Middle frontal gyrus (tissue), 1 donor: ENCODE data around the gene SLC19A1.

Experiments
- DNase-seq: peaks from one replicate; pipeline ENCODE4 v3.0.0-alpha.2; 2015; ENCODE audit warnings: low spot score; ENCODE audit errors: extremely low spot score

Gene SLC19A1

GRCh38 chr21:45545236-45545570 is 3.0 kb upstream of the SLC19A1 start:
- no peak for DNase-seq

DNA sequence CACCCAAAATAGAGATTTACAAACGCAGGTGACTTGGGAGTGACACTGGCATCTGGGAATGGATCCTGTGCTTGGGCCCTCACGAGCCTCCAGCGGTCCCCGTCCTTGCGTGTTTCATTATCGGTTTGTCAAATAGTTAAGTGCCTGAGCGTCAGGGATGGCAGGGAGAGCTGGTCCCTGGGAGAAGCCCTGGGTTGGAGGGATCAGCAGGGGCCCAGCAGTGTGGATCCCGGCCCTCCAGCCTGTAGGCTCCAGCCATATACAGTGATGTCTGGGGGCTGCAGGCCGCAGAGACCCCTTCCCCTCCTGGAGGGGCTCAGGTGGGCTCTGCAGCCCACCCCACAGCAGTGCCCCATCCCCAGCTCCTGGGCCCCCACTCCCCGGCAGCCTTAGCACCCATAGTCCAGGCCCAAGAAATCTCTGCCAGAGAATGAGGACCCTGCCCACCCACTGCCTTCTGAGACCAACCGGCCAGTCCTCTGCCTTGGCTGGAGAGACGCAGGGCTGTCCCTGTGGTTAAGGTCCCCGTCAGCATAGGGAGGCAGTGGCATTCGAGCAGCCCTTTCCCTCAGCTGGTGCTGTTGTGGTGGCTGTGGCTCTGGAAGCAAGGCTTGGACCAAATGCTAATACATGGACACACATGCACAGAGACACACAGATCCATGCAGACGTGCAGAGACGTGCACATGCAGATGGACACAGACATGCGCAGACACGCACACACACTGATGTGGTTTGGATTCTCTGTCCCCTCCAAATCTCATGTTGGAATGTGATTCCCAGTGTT is 2.4 kb upstream of the SLC19A1 start:
- no peak for DNase-seq

- DNase-seq = no peak
Observed at GRCh38 chr21:45543710-45544448, 1.6 kb upstream of the SLC19A1 start.

GRCh38 chr21:45543371-45543709 is 1.1 kb upstream of the SLC19A1 start:
- no peak for DNase-seq

DNA sequence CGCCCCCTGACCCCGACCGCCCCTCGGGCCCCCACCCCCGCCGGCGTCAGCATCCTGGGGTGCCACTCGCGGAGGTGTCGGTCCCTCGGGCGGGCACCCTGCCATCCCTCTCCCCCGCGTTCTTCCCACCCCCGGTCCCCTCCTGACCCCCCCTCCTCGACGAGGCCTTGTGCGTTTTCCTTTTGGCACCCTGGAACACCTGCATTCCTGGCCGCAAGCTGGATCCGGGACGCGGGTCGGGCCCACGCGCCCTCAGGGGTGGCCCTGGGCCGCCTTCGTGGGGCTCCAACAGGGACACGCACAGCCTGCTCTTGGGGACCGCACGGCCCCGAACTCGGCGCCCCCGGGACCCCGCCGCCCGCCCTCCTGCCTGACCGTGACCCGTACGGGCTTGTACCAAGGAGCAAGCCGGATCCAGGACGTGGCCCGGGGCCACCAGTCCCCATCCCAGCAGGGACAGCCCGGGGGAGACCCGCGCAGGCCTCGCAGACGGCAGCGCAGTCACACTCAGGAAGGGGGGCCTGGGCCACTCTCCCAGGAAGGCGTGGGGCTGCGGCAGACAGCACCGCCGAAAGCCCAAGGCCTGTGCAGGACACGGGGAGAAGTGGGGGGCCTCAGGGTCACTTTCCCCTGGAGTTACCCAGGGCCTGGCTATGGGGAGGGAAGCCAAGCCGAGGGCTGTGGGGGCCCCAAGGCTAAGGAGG is 579 bp upstream of the SLC19A1 start:
- no peak for DNase-seq

GRCh38 chr21:45541221-45542039 is 810 bp downstream of the SLC19A1 start:
- no peak for DNase-seq

DNA sequence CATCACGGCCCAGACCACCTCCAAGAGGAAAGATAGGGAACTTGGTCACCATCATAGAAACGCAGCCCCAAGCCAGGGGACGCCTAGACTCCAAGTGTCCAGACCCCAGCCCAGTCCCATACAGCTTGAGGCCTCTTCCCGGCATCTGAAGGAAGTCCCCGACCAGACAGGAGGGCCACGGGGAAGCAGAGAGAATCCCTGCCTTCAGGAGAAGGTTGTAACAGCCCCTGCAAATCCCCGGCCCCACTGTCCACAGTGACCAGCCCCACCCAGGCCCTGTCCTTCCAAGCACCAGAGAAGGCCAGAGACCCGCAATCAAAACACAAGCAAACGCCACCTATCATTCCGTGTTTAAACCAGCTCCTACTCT is 1.7 kb downstream of the SLC19A1 start:
- DNase-seq = no peak

- DNase-seq = no peak
Observed at GRCh38 chr21:45539796-45540600, 2.2 kb downstream of the SLC19A1 start.

GRCh38 chr21:45539046-45539795 is 3.0 kb downstream of the SLC19A1 start:
- DNase-seq = no peak

DNA sequence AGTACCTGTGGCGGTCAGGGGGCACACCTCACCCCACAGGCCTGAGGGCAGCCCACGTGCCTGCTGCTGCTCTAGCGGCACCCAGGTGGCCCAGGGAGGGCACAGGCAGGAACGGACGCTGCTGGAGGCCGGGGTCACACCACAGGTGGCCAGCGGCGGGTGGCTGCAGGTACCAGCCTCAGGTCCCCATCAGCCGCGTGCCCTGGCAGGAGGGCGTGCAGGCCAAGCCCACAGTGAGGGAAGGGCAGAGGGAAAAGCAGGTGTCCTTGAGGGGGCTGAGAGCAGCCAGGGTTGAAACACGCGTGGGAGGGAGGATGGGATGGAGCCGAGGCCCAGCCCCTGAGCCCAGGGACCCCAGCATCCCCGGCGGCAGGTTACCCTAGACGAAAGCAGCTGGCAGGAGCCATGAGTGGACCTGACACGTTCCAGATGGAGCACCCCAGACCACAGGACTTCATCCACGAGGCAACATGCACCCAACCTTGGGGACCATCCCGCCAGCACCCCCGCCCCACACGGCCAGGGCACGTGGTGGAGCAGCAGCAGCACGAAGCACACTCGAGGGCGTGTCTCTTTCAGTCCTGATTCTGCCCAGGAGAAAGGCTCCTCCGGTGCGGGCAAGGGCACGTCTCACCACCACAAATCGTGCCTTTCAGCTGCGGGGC is 3.7 kb downstream of the SLC19A1 start:
- no peak for DNase-seq

DNA sequence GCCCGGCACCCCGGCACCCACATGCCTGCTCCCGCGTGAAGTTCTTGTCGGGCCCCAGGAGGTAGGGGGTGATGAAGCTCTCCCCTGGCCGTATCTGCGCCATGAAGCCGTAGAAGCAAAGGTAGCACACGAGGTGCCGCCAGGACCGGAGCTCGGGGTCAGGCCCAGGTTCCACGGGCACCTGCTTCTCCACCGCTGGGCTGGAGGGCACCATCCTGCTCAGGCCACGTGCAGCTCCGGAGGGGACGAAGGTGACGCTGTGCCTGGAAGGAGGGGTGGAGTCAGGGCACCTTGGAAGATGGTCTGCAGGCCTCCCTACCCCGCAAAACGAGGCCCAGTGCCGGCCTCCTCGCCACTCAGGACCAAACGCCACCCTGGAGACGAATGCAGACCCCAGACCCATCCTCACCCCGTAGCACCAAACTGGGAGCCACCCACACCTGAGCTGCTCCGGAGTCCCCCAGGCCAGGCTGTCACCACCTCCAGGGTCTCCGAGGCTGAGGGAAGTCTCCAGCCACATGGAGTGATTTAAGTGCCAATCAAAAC is 4.4 kb downstream of the SLC19A1 start:
- DNase-seq = no peak

DNA sequence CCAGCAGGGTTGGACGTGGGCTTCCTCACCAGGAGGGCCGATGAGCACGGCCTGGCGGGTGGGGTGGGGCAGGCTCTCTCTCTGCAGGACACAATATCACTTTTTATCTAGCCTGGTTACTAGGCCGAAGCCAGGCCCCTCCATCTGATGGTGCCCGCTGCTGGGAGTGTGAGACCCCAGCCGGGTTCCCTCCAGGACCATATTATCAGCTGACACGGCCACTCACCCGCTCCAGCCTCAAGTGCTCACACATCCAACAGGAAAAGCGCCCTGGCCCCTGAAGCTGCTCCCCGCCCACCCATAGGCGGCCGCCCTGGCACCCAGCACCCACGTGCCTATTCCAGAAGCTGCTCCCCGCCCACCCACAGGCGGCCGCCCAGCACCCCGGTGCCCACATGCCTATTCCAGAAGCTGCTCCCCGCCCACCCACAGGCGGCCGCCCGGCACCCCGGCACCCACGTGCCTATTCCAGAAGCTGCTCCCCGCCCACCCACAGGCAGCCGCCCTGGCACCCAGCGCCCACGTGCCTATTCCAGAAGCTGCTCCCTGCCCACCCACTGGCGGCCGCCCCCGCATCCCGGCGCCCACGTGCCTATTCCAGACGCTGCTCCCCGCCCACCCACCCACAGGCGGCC is 5.0 kb downstream of the SLC19A1 start:
- no peak for DNase-seq

DNA sequence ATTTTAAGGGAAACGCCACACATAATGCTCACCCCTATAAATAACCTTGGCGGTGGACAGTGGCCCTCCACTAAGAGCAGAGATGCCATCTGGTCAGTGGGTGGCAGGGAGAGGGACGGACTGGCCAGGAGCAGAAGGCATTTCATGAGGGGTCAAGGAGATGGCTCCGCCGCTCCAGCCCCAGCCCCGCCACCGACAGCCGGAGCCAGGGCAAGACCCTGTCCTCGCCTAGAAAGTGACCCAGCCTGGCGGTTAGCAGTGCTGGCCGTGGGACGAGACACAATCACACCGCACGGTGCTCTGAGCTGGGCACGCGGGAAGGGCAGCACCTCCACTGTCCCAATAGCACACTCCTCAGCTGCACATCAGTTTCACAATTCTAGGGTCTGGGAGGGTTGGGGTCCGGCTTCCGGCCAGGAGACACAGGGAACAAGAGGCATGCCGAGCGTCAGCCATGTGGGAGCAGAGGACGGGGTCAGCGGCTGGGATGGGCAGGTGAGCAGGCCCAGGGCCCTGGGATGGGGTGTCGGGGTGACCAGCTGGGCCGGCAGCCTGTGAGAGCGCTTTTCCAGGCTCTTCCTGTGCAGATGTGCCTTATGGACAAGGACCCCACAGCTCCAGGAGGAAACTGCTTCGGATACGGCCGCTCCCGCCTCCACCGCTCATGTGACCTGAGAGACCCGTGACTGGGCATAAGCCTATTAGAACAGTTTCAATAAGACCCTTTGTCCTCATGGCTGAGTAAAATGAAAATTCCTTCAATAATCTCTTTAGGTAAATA is 5.7 kb downstream of the SLC19A1 start:
- no peak for DNase-seq

DNA sequence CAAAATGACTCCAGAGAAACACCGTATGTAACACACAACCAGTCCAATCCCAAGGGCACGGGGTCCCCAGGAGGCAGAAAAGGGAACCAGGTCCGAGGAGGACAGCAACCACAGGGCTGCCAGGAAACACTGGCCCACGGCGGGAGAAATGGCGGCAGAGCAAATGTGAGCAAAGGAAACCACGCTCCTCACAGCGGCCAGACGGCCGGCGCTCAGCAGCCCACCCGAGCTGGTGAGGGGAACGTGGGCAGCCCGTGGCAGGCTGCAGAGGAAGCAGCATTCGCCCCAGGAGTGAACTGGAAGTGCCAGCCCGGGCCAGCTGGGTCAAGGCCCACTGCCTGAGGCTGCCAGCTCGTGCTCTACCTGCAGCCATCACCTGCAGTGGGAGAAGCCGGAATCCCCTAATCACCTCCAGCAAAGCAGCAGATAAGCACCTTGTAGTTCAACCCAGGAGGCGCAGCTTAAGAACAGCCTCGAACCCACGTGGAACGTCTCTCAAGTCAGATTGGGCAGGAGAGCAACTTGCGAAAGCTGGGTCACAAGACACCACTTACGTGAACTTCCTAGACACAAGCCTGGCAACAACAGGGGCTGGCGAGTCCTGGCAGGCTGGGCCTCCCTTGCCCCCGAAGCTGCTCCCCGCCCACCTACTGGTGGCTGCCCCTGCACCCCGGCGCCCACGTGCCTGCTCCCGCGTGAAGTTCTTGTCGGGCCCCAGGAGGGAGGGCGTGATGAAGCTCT is 6.7 kb downstream of the SLC19A1 start:
- no peak for DNase-seq

DNA sequence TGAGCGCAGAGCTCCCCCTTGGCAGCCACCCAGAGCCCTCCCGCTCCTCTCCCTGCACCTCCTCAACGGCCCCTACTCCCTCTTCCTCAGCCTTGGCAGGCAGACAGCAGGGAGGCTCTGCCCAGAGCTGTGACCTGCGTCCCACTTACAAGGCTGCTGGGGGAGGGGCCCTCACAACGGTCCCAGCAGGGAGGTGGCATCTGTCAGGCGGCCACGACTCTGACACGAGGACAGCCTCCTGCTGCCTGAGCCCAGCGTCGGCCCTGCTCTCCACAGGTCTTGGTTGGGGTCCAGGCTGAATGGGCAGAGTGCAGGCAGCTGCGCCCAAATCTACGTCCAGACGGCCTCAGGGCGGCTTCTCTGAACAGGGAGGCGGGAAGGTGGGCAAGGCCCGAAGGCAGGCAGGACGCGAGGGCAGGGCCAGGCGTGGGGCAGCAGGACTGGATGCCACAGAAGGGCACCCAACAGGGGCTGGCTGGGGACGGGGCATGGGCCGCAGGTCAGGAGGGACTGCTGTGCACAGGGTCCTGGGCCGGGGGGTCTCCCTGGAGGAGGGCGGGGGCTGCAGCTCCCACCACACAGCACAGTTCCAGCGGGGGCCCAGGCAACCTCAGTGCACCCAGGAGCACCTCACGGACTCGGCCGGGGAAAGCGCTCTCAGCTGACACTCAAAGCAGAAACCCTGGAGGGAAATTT is 7.5 kb downstream of the SLC19A1 start:
- no peak for DNase-seq

GRCh38 chr21:45533846-45534635 is 8.2 kb downstream of the SLC19A1 start:
- no peak for DNase-seq
